Type B pancreatic cell (in vitro differentiated cells): Measurements from ENCODE around the gene OPRL1. TPM values are rescaled to one million over a fixed set of nuclear protein-coding genes. Genes with fewer than 3 reads are reported as not detected.

Source experiments
- DNase-seq: peaks from one replicate; pipeline ENCODE4 v3.0.0; 2021; ENCODE audit warnings: mixed read lengths; ENCODE audit not compliant: unreplicated experiment; ENCODE audit errors: extremely low spot score
- H3K27ac Mint-ChIP-seq: 2 replicates; pipeline ENCODE4 v1.8.0; 2021; ENCODE audit warnings: mild to moderate bottlenecking, mixed read lengths
- H3K27me3 Mint-ChIP-seq: 2 replicates; pipeline ENCODE4 v1.8.0; 2021; ENCODE audit warnings: mixed read lengths
- H3K36me3 Mint-ChIP-seq: 2 replicates; pipeline ENCODE4 v1.8.0; 2021; ENCODE audit warnings: mixed read lengths
- H3K4me1 Mint-ChIP-seq: one replicate; pipeline ENCODE4 v1.8.0; 2021; ENCODE audit warnings: mixed read lengths; ENCODE audit not compliant: unreplicated experiment
- H3K4me3 Mint-ChIP-seq: 2 replicates; pipeline ENCODE4 v1.8.0; 2021; ENCODE audit warnings: mild to moderate bottlenecking, mixed read lengths
- H3K9me3 Mint-ChIP-seq: 2 replicates; pipeline ENCODE4 v1.8.0; 2021; ENCODE audit warnings: mixed read lengths
- total RNA-seq: library from RNA; stranded (reverse); gene quantifications from 2 replicates; pipeline ENCODE4 v1.2.1, GENCODE V29; 2021; ENCODE audit warnings: low replicate concordance
- TF ChIP-seq, protein P1 (sequence below): fragments of 200-600 bp; sonication (generic); conservative IDR thresholded peaks from 2 replicates; pipeline ENCODE4 v1.5.0; 2021; ENCODE audit warnings: antibody characterized with exemption, mild to moderate bottlenecking

OPRL1 gene
- total RNA-seq, 1 donor from 2014 or later, result 1.9 TPM

DNA sequence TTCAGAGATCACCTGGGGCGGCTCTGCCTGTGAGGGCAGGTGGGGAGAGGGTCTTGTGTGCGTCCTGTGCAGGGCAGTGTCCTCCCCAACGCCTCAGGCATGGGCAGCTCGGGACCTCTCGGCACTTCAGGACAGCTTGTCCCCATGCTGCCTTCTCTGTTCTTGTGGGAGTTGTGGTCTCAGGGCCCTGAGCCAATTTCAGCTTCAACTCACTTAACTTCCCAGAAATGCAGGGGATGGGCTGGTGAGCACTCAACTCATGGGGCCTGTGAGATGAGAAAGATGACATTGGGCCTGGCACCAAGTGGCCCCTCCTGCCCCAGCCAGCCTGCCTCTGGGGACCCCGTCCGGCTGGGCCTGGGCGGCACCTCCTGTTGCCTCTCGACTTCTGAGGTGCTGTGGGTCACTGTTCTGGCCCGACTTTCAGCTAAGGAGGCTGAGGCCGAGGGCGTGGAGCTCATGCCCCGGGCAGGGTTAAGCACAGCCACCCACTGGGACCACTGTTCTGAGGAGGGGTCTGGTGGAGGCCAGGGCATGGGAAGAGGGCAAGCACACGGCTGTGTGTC, 7.3 kb upstream of the OPRL1 start:
- H3K36me3 Mint-ChIP-seq, result no peaks in the 10 kb centered on the region
- no peak for DNase-seq
- TF ChIP-seq, protein P1, sequence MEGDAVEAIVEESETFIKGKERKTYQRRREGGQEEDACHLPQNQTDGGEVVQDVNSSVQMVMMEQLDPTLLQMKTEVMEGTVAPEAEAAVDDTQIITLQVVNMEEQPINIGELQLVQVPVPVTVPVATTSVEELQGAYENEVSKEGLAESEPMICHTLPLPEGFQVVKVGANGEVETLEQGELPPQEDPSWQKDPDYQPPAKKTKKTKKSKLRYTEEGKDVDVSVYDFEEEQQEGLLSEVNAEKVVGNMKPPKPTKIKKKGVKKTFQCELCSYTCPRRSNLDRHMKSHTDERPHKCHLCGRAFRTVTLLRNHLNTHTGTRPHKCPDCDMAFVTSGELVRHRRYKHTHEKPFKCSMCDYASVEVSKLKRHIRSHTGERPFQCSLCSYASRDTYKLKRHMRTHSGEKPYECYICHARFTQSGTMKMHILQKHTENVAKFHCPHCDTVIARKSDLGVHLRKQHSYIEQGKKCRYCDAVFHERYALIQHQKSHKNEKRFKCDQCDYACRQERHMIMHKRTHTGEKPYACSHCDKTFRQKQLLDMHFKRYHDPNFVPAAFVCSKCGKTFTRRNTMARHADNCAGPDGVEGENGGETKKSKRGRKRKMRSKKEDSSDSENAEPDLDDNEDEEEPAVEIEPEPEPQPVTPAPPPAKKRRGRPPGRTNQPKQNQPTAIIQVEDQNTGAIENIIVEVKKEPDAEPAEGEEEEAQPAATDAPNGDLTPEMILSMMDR, result no peak
- no peaks in the 10 kb centered on the region for H3K4me1 Mint-ChIP-seq
- H3K4me3 Mint-ChIP-seq, result no peak overlapping the region
- H3K27me3 Mint-ChIP-seq, result no peaks in the 10 kb centered on the region
- H3K9me3 Mint-ChIP-seq, result no peaks in the 10 kb centered on the region
- H3K27ac Mint-ChIP-seq, result no peak overlapping the region

DNA sequence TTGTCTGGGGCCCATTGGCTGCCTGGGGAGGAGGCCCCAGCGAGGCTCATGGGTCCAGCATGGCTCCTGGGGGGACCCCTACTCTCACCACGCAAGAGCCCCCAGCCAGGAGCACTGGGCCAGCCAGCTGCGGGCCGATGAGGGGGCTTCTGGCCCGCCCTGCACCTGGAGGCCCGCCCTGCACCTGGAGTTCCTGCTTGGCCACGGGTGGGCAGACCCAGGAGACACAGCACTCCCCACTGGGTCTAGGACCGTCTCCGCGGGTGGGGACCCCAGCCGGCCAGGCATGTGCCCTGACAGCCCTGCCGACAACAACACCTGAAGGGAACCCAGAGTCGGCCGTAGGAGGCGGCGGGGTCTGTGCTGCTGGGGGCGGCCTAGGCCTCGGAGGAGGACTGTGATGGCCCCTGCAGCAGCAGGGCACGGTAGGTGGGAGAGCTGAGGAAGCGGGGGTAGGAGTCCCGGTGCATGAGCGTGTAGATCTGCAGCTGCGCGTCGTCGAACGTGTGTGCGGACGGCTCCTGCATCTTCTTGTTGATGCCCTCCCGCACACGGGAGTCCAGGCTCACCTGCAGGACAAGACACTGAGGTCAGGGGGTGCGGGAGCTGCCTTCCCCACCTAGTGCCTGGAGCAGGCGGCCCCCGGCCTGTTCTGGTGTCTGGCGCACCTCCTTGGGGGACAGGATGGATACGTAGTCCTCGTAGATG, 6.3 kb upstream of the OPRL1 start:
- H3K4me1 Mint-ChIP-seq, result no peaks in the 10 kb centered on the region
- DNase-seq, result no peak
- H3K27me3 Mint-ChIP-seq, result no peaks in the 10 kb centered on the region
- H3K27ac Mint-ChIP-seq, result no peak overlapping the region
- H3K36me3 Mint-ChIP-seq, result no peaks in the 10 kb centered on the region
- H3K9me3 Mint-ChIP-seq, result no peaks in the 10 kb centered on the region
- TF ChIP-seq, protein P1, result no peak
- no peak overlapping the region for H3K4me3 Mint-ChIP-seq

DNA sequence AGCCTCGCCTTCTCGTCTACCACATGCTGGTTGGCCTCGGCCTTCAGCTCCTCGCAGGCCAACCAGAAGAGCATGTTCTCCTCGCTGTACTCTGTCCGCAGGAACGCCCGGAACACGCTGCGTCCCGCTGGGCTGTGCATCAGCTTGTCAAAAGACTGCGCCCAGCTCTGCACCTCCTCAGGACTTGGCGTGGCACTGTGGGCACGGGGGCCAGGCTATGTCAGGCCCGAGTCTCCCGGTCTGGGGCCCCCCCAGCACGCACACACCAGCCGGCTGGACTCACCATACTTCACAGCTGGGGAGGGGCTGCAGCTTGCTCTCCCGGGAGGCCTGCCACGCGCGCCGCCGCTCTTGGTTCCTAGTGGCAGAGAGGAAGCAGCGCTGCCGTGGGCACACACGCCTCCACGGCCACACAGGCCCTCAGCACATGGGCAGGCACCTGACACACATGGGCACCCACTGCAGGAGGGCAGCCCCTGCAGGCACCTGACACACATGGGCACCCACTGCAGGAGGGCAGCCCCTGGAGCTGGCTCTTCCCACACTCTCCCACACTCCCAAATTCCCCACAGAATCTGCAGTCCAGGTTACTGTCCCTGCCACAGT, 5.6 kb upstream of the OPRL1 start:
- H3K4me3 Mint-ChIP-seq, result no peak overlapping the region
- no peak overlapping the region for H3K27ac Mint-ChIP-seq
- no peaks in the 10 kb centered on the region for H3K36me3 Mint-ChIP-seq
- TF ChIP-seq, protein P1, result no peak
- no peaks in the 10 kb centered on the region for H3K9me3 Mint-ChIP-seq
- H3K27me3 Mint-ChIP-seq, result no peaks in the 10 kb centered on the region
- DNase-seq, result no peak
- H3K4me1 Mint-ChIP-seq, result peaks cover 4% of the 10 kb centered on the region

DNA sequence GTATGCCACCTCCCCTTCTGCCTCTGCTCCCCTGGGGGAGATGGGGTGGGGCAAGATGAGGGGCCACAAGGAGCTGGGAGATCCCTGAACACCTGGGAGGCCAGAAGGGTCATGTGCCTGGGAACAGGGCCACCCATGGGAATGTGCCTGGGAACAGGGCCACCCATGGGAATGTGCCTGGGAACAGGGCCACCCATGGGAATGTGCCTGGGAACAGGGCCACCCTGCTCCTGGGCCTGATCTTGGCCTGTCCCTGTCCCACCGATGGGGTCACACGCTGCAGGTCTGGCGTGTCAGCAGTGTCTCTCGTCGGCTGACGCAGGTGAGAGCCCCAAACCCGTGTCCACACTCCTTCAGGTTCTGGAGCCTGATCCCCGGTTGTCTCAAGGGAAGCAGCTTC, 4.9 kb upstream of the OPRL1 start:
- no peak for DNase-seq
- H3K4me1 Mint-ChIP-seq, result peaks cover 4% of the 10 kb centered on the region
- no peak overlapping the region for H3K4me3 Mint-ChIP-seq
- H3K27ac Mint-ChIP-seq, result no peak overlapping the region
- H3K27me3 Mint-ChIP-seq, result no peaks in the 10 kb centered on the region
- no peaks in the 10 kb centered on the region for H3K36me3 Mint-ChIP-seq
- no peaks in the 10 kb centered on the region for H3K9me3 Mint-ChIP-seq
- TF ChIP-seq, protein P1, result no peak

DNA sequence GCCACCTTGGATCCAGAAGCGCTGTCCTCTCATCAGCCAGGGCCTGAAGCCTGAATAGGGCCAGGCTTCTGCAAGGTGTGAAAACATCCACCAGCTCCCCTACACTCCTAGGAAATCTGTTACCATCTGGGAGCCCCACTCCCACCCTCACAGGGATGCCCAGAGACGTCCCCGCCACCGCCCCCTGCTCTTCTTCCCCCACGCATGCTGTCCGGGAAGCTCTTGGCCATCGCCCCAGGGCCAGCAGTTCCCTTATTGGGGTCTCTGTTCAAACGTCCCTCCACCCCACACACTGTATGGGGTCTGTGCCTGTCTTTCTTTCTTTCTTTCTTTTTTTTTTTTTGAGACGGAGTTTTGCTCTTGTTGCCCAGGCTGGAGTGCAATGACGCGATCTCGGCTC, 4.3 kb upstream of the OPRL1 start:
- H3K9me3 Mint-ChIP-seq, result no peaks in the 10 kb centered on the region
- H3K36me3 Mint-ChIP-seq, result no peaks in the 10 kb centered on the region
- H3K4me3 Mint-ChIP-seq, result no peak overlapping the region
- TF ChIP-seq, protein P1, result no peak
- no peaks in the 10 kb centered on the region for H3K27me3 Mint-ChIP-seq
- H3K27ac Mint-ChIP-seq, result no peak overlapping the region
- no peak for DNase-seq
- peaks cover 8% of the 10 kb centered on the region for H3K4me1 Mint-ChIP-seq
